ENCODE data around the gene CACNA2D4. TPM values are rescaled to one million over a fixed set of nuclear protein-coding genes. Genes with fewer than 3 reads are reported as not detected.

The CACNA2D4 gene
- total RNA-seq, 1 donor = 0.72 TPM

GRCh38 chr12:1807087-1807860 is 111.2 kb downstream of the CACNA2D4 start:
- TF ChIP-seq CTCF (IDR thresholded peaks at IDR 0.05; ENCODE audit: extremely low read depth, low read depth, low read length) = no peak
- Histone ChIP-seq H3K4me3 (ENCODE audit: insufficient read depth, low read length) (no peak overlapping the region), H3K27me3 (ENCODE audit: insufficient read depth, low read length) (no peaks in the 10 kb centered on the region), H2AFZ (ENCODE audit: low read length) (no peak overlapping the region), H3K36me3 (ENCODE audit: insufficient read depth, low read length) (no peaks in the 10 kb centered on the region), H3K4me2 (ENCODE audit: insufficient read depth, low read length) (no peak overlapping the region), H3K79me2 (ENCODE audit: insufficient read depth, low read length) (no peaks in the 10 kb centered on the region), H3K27ac (ENCODE audit: low read depth, low read length) (no peak overlapping the region), H4K20me1 (ENCODE audit: insufficient read depth, low read length) (no peaks in the 10 kb centered on the region), H3K9me3 (ENCODE audit: low read depth, low read length) (no peaks in the 10 kb centered on the region), H3K4me1 (ENCODE audit: insufficient read depth, low read length) (peaks cover 3% of the 10 kb centered on the region)
- DNase-seq (ENCODE audit: insufficient read length, low spot score, missing footprints) = no peak

GRCh38 chr12:1806301-1807086 is 112.0 kb downstream of the CACNA2D4 start:
- Histone ChIP-seq H3K4me3 (ENCODE audit: insufficient read depth, low read length) (no peak overlapping the region), H4K20me1 (ENCODE audit: insufficient read depth, low read length) (no peaks in the 10 kb centered on the region), H3K4me2 (ENCODE audit: insufficient read depth, low read length) (no peak overlapping the region), H3K9me3 (ENCODE audit: low read depth, low read length) (no peaks in the 10 kb centered on the region), H2AFZ (ENCODE audit: low read length) (peak overlapping the region; percentile 35), H3K27me3 (ENCODE audit: insufficient read depth, low read length) (no peaks in the 10 kb centered on the region), H3K27ac (ENCODE audit: low read depth, low read length) (no peak overlapping the region), H3K36me3 (ENCODE audit: insufficient read depth, low read length) (no peaks in the 10 kb centered on the region), H3K79me2 (ENCODE audit: insufficient read depth, low read length) (no peaks in the 10 kb centered on the region), H3K4me1 (ENCODE audit: insufficient read depth, low read length) (peaks cover 11% of the 10 kb centered on the region)
- no peak for TF ChIP-seq CTCF (IDR thresholded peaks at IDR 0.05; ENCODE audit: extremely low read depth, low read depth, low read length)
- no peak for DNase-seq (ENCODE audit: insufficient read length, low spot score, missing footprints)

GRCh38 chr12:1805441-1806081 is 112.9 kb downstream of the CACNA2D4 start:
- Histone ChIP-seq H3K79me2 (ENCODE audit: insufficient read depth, low read length) (no peaks in the 10 kb centered on the region), H3K36me3 (ENCODE audit: insufficient read depth, low read length) (no peaks in the 10 kb centered on the region), H3K27ac (ENCODE audit: low read depth, low read length) (no peak overlapping the region), H3K27me3 (ENCODE audit: insufficient read depth, low read length) (no peaks in the 10 kb centered on the region), H4K20me1 (ENCODE audit: insufficient read depth, low read length) (no peaks in the 10 kb centered on the region), H3K9me3 (ENCODE audit: low read depth, low read length) (no peaks in the 10 kb centered on the region), H2AFZ (ENCODE audit: low read length) (peak overlapping the region; percentile 35), H3K4me3 (ENCODE audit: insufficient read depth, low read length) (no peak overlapping the region), H3K4me1 (ENCODE audit: insufficient read depth, low read length) (peaks cover 20% of the 10 kb centered on the region), H3K4me2 (ENCODE audit: insufficient read depth, low read length) (no peak overlapping the region)
- no peak for DNase-seq (ENCODE audit: insufficient read length, low spot score, missing footprints)
- TF ChIP-seq CTCF (IDR thresholded peaks at IDR 0.05; ENCODE audit: extremely low read depth, low read depth, low read length) = no peak
